Measurements from ENCODE around the gene XYLT1.

XYLT1 gene

GRCh38 chr16:17407321-17407720 is 63.4 kb downstream of the XYLT1 start:
- no peak for TF ChIP-seq CREB1 (IDR thresholded peaks at IDR 0.05; ENCODE audit: low read depth)
- no peak for TF ChIP-seq CEBPB (IDR thresholded peaks at IDR 0.05)
- no peak for TF ChIP-seq USF1 (IDR thresholded peaks at IDR 0.05)

GRCh38 chr16:17404941-17405689 is 65.6 kb downstream of the XYLT1 start:
- TF ChIP-seq TCF12 (IDR thresholded peaks at IDR 0.05; ENCODE audit: low read depth) (no peak), USF1 (IDR thresholded peaks at IDR 0.05) (no peak), MAX (IDR thresholded peaks at IDR 0.05) (no peak), YY1 (IDR thresholded peaks at IDR 0.05; ENCODE audit: low read depth) (no peak), TEAD4 (IDR thresholded peaks at IDR 0.05) (no peak), TAF1 (IDR thresholded peaks at IDR 0.05; ENCODE audit: low read depth) (no peak)

GRCh38 chr16:17403859-17404545 is 66.8 kb downstream of the XYLT1 start:
- TF ChIP-seq RAD21 (IDR thresholded peaks at IDR 0.05; ENCODE audit: low read depth) = no peak
- no peak for TF ChIP-seq TEAD4 (IDR thresholded peaks at IDR 0.05)
- TF ChIP-seq FOXM1 (IDR thresholded peaks at IDR 0.05; ENCODE audit: borderline replicate concordance, low read depth) = no peak
- TF ChIP-seq EP300 (IDR thresholded peaks at IDR 0.05; ENCODE audit: borderline replicate concordance) = no peak
- TF ChIP-seq EGR1 (IDR thresholded peaks at IDR 0.05) = no peak
- no peak for TF ChIP-seq CEBPB (IDR thresholded peaks at IDR 0.05)
- no peak for TF ChIP-seq REST (IDR thresholded peaks at IDR 0.05; ENCODE audit: low read depth)

GRCh38 chr16:17403156-17403809 is 67.5 kb downstream of the XYLT1 start:
- TF ChIP-seq REST (IDR thresholded peaks at IDR 0.05; ENCODE audit: low read depth) (no peak), EP300 (IDR thresholded peaks at IDR 0.05; ENCODE audit: borderline replicate concordance) (no peak), MAX (IDR thresholded peaks at IDR 0.05) (no peak), EGR1 (IDR thresholded peaks at IDR 0.05) (no peak), TAF1 (IDR thresholded peaks at IDR 0.05; ENCODE audit: low read depth) (no peak), FOXM1 (IDR thresholded peaks at IDR 0.05; ENCODE audit: borderline replicate concordance, low read depth) (no peak), TCF12 (IDR thresholded peaks at IDR 0.05; ENCODE audit: low read depth) (no peak), CREB1 (IDR thresholded peaks at IDR 0.05; ENCODE audit: low read depth) (no peak), ZBTB7A (IDR thresholded peaks at IDR 0.05; ENCODE audit: low read depth) (no peak), USF1 (IDR thresholded peaks at IDR 0.05) (no peak), RAD21 (IDR thresholded peaks at IDR 0.05; ENCODE audit: low read depth) (no peak), TEAD4 (IDR thresholded peaks at IDR 0.05) (no peak), CEBPB (IDR thresholded peaks at IDR 0.05) (no peak), NFIC (IDR thresholded peaks at IDR 0.05) (no peak), YY1 (IDR thresholded peaks at IDR 0.05; ENCODE audit: low read depth) (no peak)

GRCh38 chr16:17397499-17397891 is 73.3 kb downstream of the XYLT1 start:
- no peak for TF ChIP-seq CEBPB (IDR thresholded peaks at IDR 0.05)
- TF ChIP-seq NFIC (IDR thresholded peaks at IDR 0.05) = no peak
- no peak for TF ChIP-seq YY1 (IDR thresholded peaks at IDR 0.05; ENCODE audit: low read depth)
- no peak for TF ChIP-seq FOXM1 (IDR thresholded peaks at IDR 0.05; ENCODE audit: borderline replicate concordance, low read depth)
- TF ChIP-seq CREB1 (IDR thresholded peaks at IDR 0.05; ENCODE audit: low read depth) = no peak
- no peak for TF ChIP-seq EP300 (IDR thresholded peaks at IDR 0.05; ENCODE audit: borderline replicate concordance)
- TF ChIP-seq ZBTB7A (IDR thresholded peaks at IDR 0.05; ENCODE audit: low read depth) = no peak
- no peak for TF ChIP-seq TAF1 (IDR thresholded peaks at IDR 0.05; ENCODE audit: low read depth)
- TF ChIP-seq RAD21 (IDR thresholded peaks at IDR 0.05; ENCODE audit: low read depth) = no peak

Measured in Ishikawa (cell line).